ENCODE measurements around the gene DENND1A. TPM values are rescaled to one million over a fixed set of nuclear protein-coding genes. Genes with fewer than 3 reads are reported as not detected.

DENND1A gene
- total RNA-seq, 4 donors from 2014 or later = 15.8 to 33.5 (median 23.9) TPM

GRCh38 chr9:123548741-123549545 is 381.0 kb downstream of the DENND1A start:
- WGBS = 86% methylated on average over 9 of the region's 9 CpGs
- TF ChIP-seq POLR2AphosphoS5 (IDR thresholded peaks at IDR 0.05) (no peak), EP300 (IDR thresholded peaks at IDR 0.05) (no peak)

GRCh38 chr9:123544007-123544827 is 385.7 kb downstream of the DENND1A start:
- no peaks in the 10 kb centered on the region for H3K4me1 ChIP-seq
- no peaks in the 10 kb centered on the region for H3K36me3 ChIP-seq
- no peak overlapping the region for H3K4me3 ChIP-seq
- WGBS = 64% methylated on average over 3 of the region's 3 CpGs
- no peaks in the 10 kb centered on the region for H3K27me3 ChIP-seq
- H3K27ac ChIP-seq = no peak overlapping the region
- no peaks in the 10 kb centered on the region for H3K9me3 ChIP-seq
- TF ChIP-seq EP300 (IDR thresholded peaks at IDR 0.05) (no peak), POLR2A (IDR thresholded peaks at IDR 0.05) (no peak), POLR2AphosphoS5 (IDR thresholded peaks at IDR 0.05) (no peak), CTCF (IDR thresholded peaks at IDR 0.05) (peak; percentile 43 to 76)
- DNase-seq (ENCODE audit: low spot score in 2 of 2) = no peak

More at GRCh38 chr9:123548741-123549545, 381.0 kb downstream of the DENND1A start:
- no peaks in the 10 kb centered on the region for H3K27me3 ChIP-seq
- H3K4me3 ChIP-seq = no peak overlapping the region
- H3K27ac ChIP-seq = no peak overlapping the region
- no peaks in the 10 kb centered on the region for H3K4me1 ChIP-seq
- H3K36me3 ChIP-seq = no peaks in the 10 kb centered on the region
- no peak for DNase-seq (ENCODE audit: low spot score in 2 of 2)
- H3K9me3 ChIP-seq = no peaks in the 10 kb centered on the region

- Histone ChIP-seq H3K4me3 (no peak overlapping the region), H3K36me3 (no peaks in the 10 kb centered on the region), H3K27ac (no peak overlapping the region), H3K9me3 (no peaks in the 10 kb centered on the region), H3K4me1 (no peaks in the 10 kb centered on the region), H3K27me3 (no peaks in the 10 kb centered on the region)
- DNase-seq (ENCODE audit: low spot score in 2 of 2) = no peak
- TF ChIP-seq POLR2A (IDR thresholded peaks at IDR 0.05) (no peak), EP300 (IDR thresholded peaks at IDR 0.05) (no peak), POLR2AphosphoS5 (IDR thresholded peaks at IDR 0.05) (no peak), CTCF (IDR thresholded peaks at IDR 0.05) (no peak)
- 81% methylated on average over 8 of the region's 8 CpGs for WGBS
Measured at GRCh38 chr9:123543492-123543891, 386.4 kb downstream of the DENND1A start.

GRCh38 chr9:123542435-123543225 is 387.3 kb downstream of the DENND1A start:
- no peaks in the 10 kb centered on the region for H3K4me1 ChIP-seq
- H3K27me3 ChIP-seq = no peaks in the 10 kb centered on the region
- no peak overlapping the region for H3K4me3 ChIP-seq
- no peak overlapping the region for H3K27ac ChIP-seq
- no peaks in the 10 kb centered on the region for H3K9me3 ChIP-seq
- no peak for TF ChIP-seq CTCF (IDR thresholded peaks at IDR 0.05)
- no peak for TF ChIP-seq EP300 (IDR thresholded peaks at IDR 0.05)
- no peak for TF ChIP-seq POLR2AphosphoS5 (IDR thresholded peaks at IDR 0.05)
- TF ChIP-seq POLR2A (IDR thresholded peaks at IDR 0.05) = no peak
- 91% methylated on average over 11 of the region's 11 CpGs for WGBS
- DNase-seq (ENCODE audit: low spot score in 2 of 2) = no peak
- H3K36me3 ChIP-seq = no peaks in the 10 kb centered on the region

- no peak for TF ChIP-seq CTCF (IDR thresholded peaks at IDR 0.05)
- no peak for TF ChIP-seq POLR2AphosphoS5 (IDR thresholded peaks at IDR 0.05)
- no peak overlapping the region for H3K4me3 ChIP-seq
- WGBS = 72% methylated on average over 5 of the region's 5 CpGs
- no peaks in the 10 kb centered on the region for H3K4me1 ChIP-seq
- H3K36me3 ChIP-seq = no peaks in the 10 kb centered on the region
- no peaks in the 10 kb centered on the region for H3K27me3 ChIP-seq
- DNase-seq (ENCODE audit: low spot score in 2 of 2) = no peak
- no peak overlapping the region for H3K27ac ChIP-seq
- no peaks in the 10 kb centered on the region for H3K9me3 ChIP-seq
Measured at GRCh38 chr9:123541411-123541810, 388.5 kb downstream of the DENND1A start.
